HCT116 (cell line): ENCODE results near the gene DOCK3. TPM values are rescaled to one million over a fixed set of nuclear protein-coding genes. Genes with fewer than 3 reads are reported as not detected.

ENCODE experiments used
- ATAC-seq: fragments of 200-7000 bp; cut with Tn5 transposase; 2 replicates; pipeline ENCODE4 v1.9.1; 2020; ENCODE audit warnings: mild to moderate bottlenecking, moderate library complexity
- BruUV-seq: library from RNA; stranded (reverse); fragments of 400-500 nt; replicated peaks from 2 replicates; lab custom pipeline; 2021; lab: Mats Ljungman, UMichigan
- CTCF ChIA-PET: fragments of 300-600 bp; sonication (Branson Sonifier 250); formaldehyde crosslinking; loops from one replicate; lab custom pipeline; 2021; ENCODE audit warnings: antibody characterized with exemption; lab: Charles Lee
- POLR2A ChIA-PET: fragments of 300-600, 350-600 bp; sonication (Branson Sonifier 250); formaldehyde crosslinking; loops from one replicate; lab custom pipeline; 2021; ENCODE audit warnings: antibody characterized with exemption; lab: Charles Lee
- RAD21 ChIA-PET, 2 experiments: fragments of 300-600 bp; sonication (Branson Sonifier 250); formaldehyde crosslinking; loops; one replicate each; lab custom pipeline; 2023; ENCODE audit warnings: low total read pairs in 2 of 2; ENCODE audit not compliant: uncharacterized antibody in 2 of 2, unreplicated experiment in 2 of 2, low non-redundant PET in 1 of 2; lab: Charles Lee
- DNase-seq: peaks from one replicate; pipeline ENCODE4 v3.0.0-alpha.2; 2010; ENCODE audit warnings: low read depth, low spot score
- H2AFZ ChIP-seq: fragments of 200-600 bp; shearing (Covaris generic), sonication (generic); 2 replicates; pipeline ENCODE4 v1.6.1; 2017; ENCODE audit warnings: low read depth, mixed run types, mixed read lengths, antibody characterized with exemption, low read length; ENCODE audit not compliant: poor library complexity, severe bottlenecking
- H3K27ac ChIP-seq: 2 replicates; pipeline ENCODE4 v1.5.1; 2012; ENCODE audit warnings: low read depth, low read length
- H3K27me3 ChIP-seq: fragments of 200-600 bp; sonication (generic); 2 replicates; pipeline ENCODE4 v1.6.1; 2016; ENCODE audit warnings: mixed run types, low read length, mixed read lengths; ENCODE audit not compliant: insufficient read depth
- H3K36me3 ChIP-seq, 2 experiments: fragments of 200-500 bp in 1 of 2; fragments of 200-600 bp in 1 of 2; sonication (Bioruptor generic) in 1 of 2; sonication (generic) in 1 of 2; 2 replicates each; pipeline versions ENCODE4 v1.5.1 to v1.6.1; 2014 to 2016; ENCODE audit warnings: low read length in 2 of 2, inconsistent platforms in 1 of 2, mixed read lengths in 1 of 2, mixed run types in 1 of 2; ENCODE audit not compliant: insufficient read depth in 2 of 2, control insufficient read depth in 1 of 2
- H3K4me1 ChIP-seq, 2 experiments: fragments of 200-600 bp in 1 of 2; sonication (generic) in 1 of 2; 2 replicates each; pipeline versions ENCODE4 v1.5.1 to v1.6.1; 2012 to 2017; ENCODE audit warnings: low read length in 2 of 2, inconsistent platforms in 1 of 2, mild to moderate bottlenecking in 1 of 2, mixed read lengths in 1 of 2, mixed run types in 1 of 2, moderate library complexity in 1 of 2; ENCODE audit not compliant: insufficient read depth in 2 of 2, control insufficient read depth in 1 of 2
- H3K4me2 ChIP-seq: fragments of 200-600 bp; sonication (generic); 2 replicates; pipeline ENCODE4 v1.6.1; 2017; ENCODE audit warnings: mixed run types, low read length, mixed read lengths
- H3K4me3 ChIP-seq, 2 experiments: fragments of 200-600 bp in 1 of 2; sonication (generic) in 1 of 2; replicated peaks in 1 of 2; 2 replicates each; pipeline ENCODE4 v1.5.1; 2011 to 2016; ENCODE audit warnings: low read length in 2 of 2, control low read depth in 1 of 2, low read depth in 1 of 2, mild to moderate bottlenecking in 1 of 2, mixed read lengths in 1 of 2, mixed run types in 1 of 2
- H3K79me2 ChIP-seq: fragments of 200-600 bp; sonication (generic); 2 replicates; pipeline ENCODE4 v1.6.1; 2017; ENCODE audit warnings: mild to moderate bottlenecking, mixed run types, low read length, moderate library complexity, mixed read lengths; ENCODE audit not compliant: insufficient read depth
- H3K9ac ChIP-seq: fragments of 200-600 bp; sonication (generic); 2 replicates; pipeline ENCODE4 v1.6.1; 2016; ENCODE audit warnings: low read length, mixed read lengths
- H3K9me2 ChIP-seq: fragments of 200-600 bp; sonication (generic), shearing (Covaris generic); 2 replicates; pipeline ENCODE4 v1.6.1; 2017; ENCODE audit warnings: mixed run types, mild to moderate bottlenecking, moderate library complexity; ENCODE audit not compliant: insufficient read depth
- H3K9me3 ChIP-seq, 2 experiments: fragments of 200-500 bp in 1 of 2; fragments of 200-600 bp in 1 of 2; sonication (Bioruptor generic) in 1 of 2; sonication (generic) in 1 of 2; 2 replicates each; pipeline ENCODE4 v1.6.1; 2014 to 2017; ENCODE audit warnings: low read length in 2 of 2, mixed read lengths in 2 of 2, inconsistent platforms in 1 of 2, low read depth in 1 of 2, mild to moderate bottlenecking in 1 of 2, mixed run types in 1 of 2, moderate library complexity in 1 of 2; ENCODE audit not compliant: control insufficient read depth in 1 of 2, insufficient read depth in 1 of 2
- H4K20me1 ChIP-seq: fragments of 200-600 bp; sonication (generic), shearing (Covaris generic); 2 replicates; pipeline ENCODE4 v1.6.1; 2017; ENCODE audit warnings: mixed run types, mild to moderate bottlenecking, moderate library complexity; ENCODE audit not compliant: insufficient read depth
- CBX3 ChIP-seq: IDR thresholded peaks from 2 replicates; pipeline ENCODE4 v1.6.1; 2012; ENCODE audit warnings: low read depth
- CEBPB ChIP-seq: IDR thresholded peaks from 2 replicates; pipeline ENCODE4 v1.6.1; 2012; ENCODE audit warnings: low read depth
- CTCF ChIP-seq, 3 experiments: fragments of 200-600 bp in 1 of 3; sonication (generic) in 1 of 3; IDR thresholded peaks in 2 of 3; conservative IDR thresholded peaks in 1 of 3; 2 replicates each; pipeline ENCODE4 v1.5.1; 2012 to 2017; ENCODE audit warnings: low read depth in 2 of 3, low read length in 2 of 3, antibody characterized with exemption in 1 of 3, borderline replicate concordance in 1 of 3, control low read depth in 1 of 3, mild to moderate bottlenecking in 1 of 3, mixed read lengths in 1 of 3, mixed run types in 1 of 3, moderate library complexity in 1 of 3; ENCODE audit not compliant: insufficient read depth in 1 of 3
- EGR1 ChIP-seq: IDR thresholded peaks from 2 replicates; pipeline ENCODE4 v1.6.1; 2012; ENCODE audit warnings: low read depth
- EZH2 ChIP-seq: fragments of 200-600 bp; sonication (generic); IDR thresholded peaks from 2 replicates; pipeline ENCODE4 v1.6.1; 2017; ENCODE audit warnings: antibody characterized with exemption, mixed run types
- EZH2phosphoT487 ChIP-seq: fragments of 200-600 bp; IDR thresholded peaks from 2 replicates; pipeline ENCODE4 v1.6.1; 2018; ENCODE audit warnings: antibody characterized with exemption, borderline replicate concordance
- POLR2AphosphoS5 ChIP-seq: IDR thresholded peaks from 2 replicates; pipeline ENCODE4 v1.6.1; 2011; ENCODE audit warnings: mild to moderate bottlenecking, low read depth, low read length, moderate library complexity
- SIN3A ChIP-seq: IDR thresholded peaks from 2 replicates; pipeline ENCODE4 v1.6.1; 2012; ENCODE audit warnings: low read depth
- SP1 ChIP-seq: IDR thresholded peaks from 2 replicates; pipeline ENCODE4 v1.6.1; 2012; ENCODE audit warnings: low read depth
- SRF ChIP-seq: IDR thresholded peaks from 2 replicates; pipeline ENCODE4 v1.6.1; 2012; ENCODE audit warnings: low read depth
- TCF7L2 ChIP-seq: IDR thresholded peaks from 2 replicates; pipeline ENCODE4 v1.7.0; 2011; ENCODE audit warnings: borderline replicate concordance, inconsistent platforms; ENCODE audit not compliant: insufficient read depth, insufficient read length; ENCODE audit errors: extremely low read depth
- ZBTB33 ChIP-seq: IDR thresholded peaks from 2 replicates; pipeline ENCODE4 v1.6.1; 2011; ENCODE audit warnings: mild to moderate bottlenecking, low read length, moderate library complexity; ENCODE audit not compliant: insufficient replicate concordance; ENCODE audit errors: extremely low read depth
- ZFX ChIP-seq: fragments of 450-650 bp; IDR thresholded peaks from 2 replicates; pipeline ENCODE4 v1.6.1; 2017
- intact Hi-C: fragments of 100-400 bp; cut with micrococcal nuclease; formaldehyde crosslinking; loops from 2 replicates; pipeline ENCODE4 v1.10.0; 2022
- total RNA-seq: library from RNA; stranded (reverse); gene quantifications from one replicate; pipeline ENCODE4 v1.2.1, GENCODE V29; 2021; ENCODE audit not compliant: unreplicated experiment

The DOCK3 gene
- total RNA-seq, 1 experiment from 2014 or later, result 4.2 TPM

- no peak for TF ChIP-seq ZBTB33
- no peak for TF ChIP-seq EGR1
- no peak for TF ChIP-seq EZH2
- no peak for TF ChIP-seq SP1
- no peak for TF ChIP-seq POLR2AphosphoS5
- TF ChIP-seq ZFX, result no peak
- TF ChIP-seq CTCF (IDR thresholded peaks at IDR 0.05 in 2 of 3, conservative IDR thresholded peaks at IDR 0.05 in 1 of 3; ENCODE audit: borderline replicate concordance in 1 of 3, insufficient read depth in 1 of 3, low read depth in 2 of 3, low read length in 2 of 3), result no peak
- TF ChIP-seq, all 23 proteins: peak for 0
These were observed 472.1 kb downstream of the DOCK3 start (continued) for GRCh38 chr3:51146781-51147180.

GRCh38 chr3:51156147-51156546, 481.4 kb downstream of the DOCK3 start:
- Histone ChIP-seq H3K9ac (no peak overlapping the region), H3K27ac (no peak overlapping the region), H3K36me3 (no peaks in the 10 kb centered on the region), H3K27me3 (no peaks in the 10 kb centered on the region), H3K9me3 (no peaks in the 10 kb centered on the region), H3K4me3 (no peak overlapping the region), H4K20me1 (no peaks in the 10 kb centered on the region), H3K9me2 (no peaks in the 10 kb centered on the region), H3K4me2 (no peak overlapping the region), H3K79me2 (no peaks in the 10 kb centered on the region), H2AFZ (no peak overlapping the region), H3K4me1 (no peaks in the 10 kb centered on the region)
- intact Hi-C loops, result no loop called here
- ChIA-PET RAD21 (no interaction called here), POLR2A (no interaction called here), CTCF (no interaction called here)
- DNase-seq (no peak), ATAC-seq (no peak)
- no TSS peak for BruUV-seq
- no peak for TF ChIP-seq TCF7L2
- TF ChIP-seq EZH2, result no peak
- no peak for TF ChIP-seq CEBPB
- TF ChIP-seq EZH2phosphoT487, result no peak
- no peak for TF ChIP-seq CBX3
- TF ChIP-seq ZFX, result no peak
- no peak for TF ChIP-seq SRF
- no peak for TF ChIP-seq SIN3A
